ENCODE data around the gene SAMD5.
A peak's percentile ranks its signal among the peaks of the same experiment; 100 is the strongest.

Gene SAMD5

DNA sequence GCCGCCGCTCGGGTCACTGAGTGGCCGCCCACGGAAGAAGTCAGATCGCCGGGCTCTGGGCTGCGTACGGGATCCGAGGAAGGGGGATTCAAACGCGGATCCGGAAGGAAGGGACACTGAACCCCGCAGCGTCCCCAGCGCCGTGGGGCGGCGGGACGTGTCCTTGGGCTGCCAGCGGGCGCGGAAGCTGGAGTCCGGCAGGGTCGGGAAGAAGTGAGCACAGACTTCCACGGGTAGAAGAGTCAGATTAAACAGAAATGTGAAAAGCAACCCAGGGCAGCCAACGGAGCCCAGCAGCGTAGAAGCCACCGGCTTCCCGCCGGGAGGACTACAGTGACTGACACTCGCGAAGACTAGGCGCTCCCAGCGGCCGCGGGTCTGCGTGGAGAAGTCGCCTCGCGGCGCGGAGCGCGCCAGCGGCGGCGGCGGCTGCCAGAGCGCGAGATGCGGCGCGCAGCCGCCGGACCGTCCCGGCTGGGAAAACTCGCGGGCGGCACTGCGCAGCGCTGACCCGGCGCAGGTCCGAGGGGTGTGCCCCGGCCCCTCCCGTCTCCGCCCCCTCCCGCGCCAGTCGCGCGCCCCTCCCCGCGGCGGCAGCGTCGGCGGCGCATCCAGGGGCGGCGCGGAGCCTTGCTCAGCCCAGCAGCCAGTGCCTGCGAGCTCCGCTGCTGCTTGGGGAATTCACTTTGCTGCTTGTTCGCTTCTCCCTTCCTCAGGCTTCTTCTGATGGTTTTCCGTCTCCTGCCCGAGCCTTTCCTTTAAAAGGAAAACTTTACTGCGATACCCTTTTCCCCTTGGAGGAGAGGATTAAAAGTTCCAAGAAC, at the start of gene SAMD5:
TSS of gene SAMD5 (plus strand) at position 649 of the 824 bp plus-strand sequence. CDS start 239 bp downstream, outside the sequence.
- H3K4me3 ChIP-seq (ENCODE audit: low read depth, low read length) = peak within 1 kb of the TSS; percentile 44
- no peak for DNase-seq (ENCODE audit: low read depth)
- TF ChIP-seq, protein P1, sequence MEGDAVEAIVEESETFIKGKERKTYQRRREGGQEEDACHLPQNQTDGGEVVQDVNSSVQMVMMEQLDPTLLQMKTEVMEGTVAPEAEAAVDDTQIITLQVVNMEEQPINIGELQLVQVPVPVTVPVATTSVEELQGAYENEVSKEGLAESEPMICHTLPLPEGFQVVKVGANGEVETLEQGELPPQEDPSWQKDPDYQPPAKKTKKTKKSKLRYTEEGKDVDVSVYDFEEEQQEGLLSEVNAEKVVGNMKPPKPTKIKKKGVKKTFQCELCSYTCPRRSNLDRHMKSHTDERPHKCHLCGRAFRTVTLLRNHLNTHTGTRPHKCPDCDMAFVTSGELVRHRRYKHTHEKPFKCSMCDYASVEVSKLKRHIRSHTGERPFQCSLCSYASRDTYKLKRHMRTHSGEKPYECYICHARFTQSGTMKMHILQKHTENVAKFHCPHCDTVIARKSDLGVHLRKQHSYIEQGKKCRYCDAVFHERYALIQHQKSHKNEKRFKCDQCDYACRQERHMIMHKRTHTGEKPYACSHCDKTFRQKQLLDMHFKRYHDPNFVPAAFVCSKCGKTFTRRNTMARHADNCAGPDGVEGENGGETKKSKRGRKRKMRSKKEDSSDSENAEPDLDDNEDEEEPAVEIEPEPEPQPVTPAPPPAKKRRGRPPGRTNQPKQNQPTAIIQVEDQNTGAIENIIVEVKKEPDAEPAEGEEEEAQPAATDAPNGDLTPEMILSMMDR (IDR thresholded peaks at IDR 0.05; ENCODE audit: low read depth, low read length, missing control alignments) = no peak

- no peak for DNase-seq (ENCODE audit: low read depth)
- TF ChIP-seq, protein P1 (IDR thresholded peaks at IDR 0.05; ENCODE audit: low read depth, low read length, missing control alignments) = no peak
Observed at GRCh38 chr6:147459780-147460179, 48.7 kb upstream of the SAMD5 start.

GRCh38 chr6:147463651-147464050, 44.8 kb upstream of the SAMD5 start:
- H3K4me3 ChIP-seq (ENCODE audit: low read depth, low read length) = no peak overlapping the region
- TF ChIP-seq, protein P1 (IDR thresholded peaks at IDR 0.05; ENCODE audit: low read depth, low read length, missing control alignments) = no peak
- no peak for DNase-seq (ENCODE audit: low read depth)

More at GRCh38 chr6:147459780-147460179, 48.7 kb upstream of the SAMD5 start:
- no peak overlapping the region for H3K4me3 ChIP-seq (ENCODE audit: low read depth, low read length)

GRCh38 chr6:147467428-147467827, 41.1 kb upstream of the SAMD5 start:
- DNase-seq (ENCODE audit: low read depth) = no peak
- TF ChIP-seq, protein P1 (IDR thresholded peaks at IDR 0.05; ENCODE audit: low read depth, low read length, missing control alignments) = no peak
- no peak overlapping the region for H3K4me3 ChIP-seq (ENCODE audit: low read depth, low read length)

DNA sequence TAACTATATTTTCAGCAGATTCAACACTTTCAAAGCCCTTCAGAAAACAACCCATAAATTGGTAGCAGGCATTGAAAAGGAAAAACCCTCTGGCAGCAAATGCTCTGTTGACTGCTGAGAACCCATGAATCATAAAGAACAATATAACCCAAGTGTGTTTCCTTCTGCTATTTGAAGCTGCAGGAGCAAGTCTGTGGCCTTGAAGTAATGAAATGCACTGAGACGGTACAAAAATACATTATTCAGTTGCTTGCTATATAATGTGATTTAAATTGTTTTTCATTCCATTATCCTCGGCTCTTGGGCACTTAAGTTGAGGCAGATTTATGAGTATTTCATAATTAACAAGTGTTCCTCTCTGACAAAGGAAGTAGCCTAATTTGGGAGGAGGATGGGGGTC, 40.6 kb upstream of the SAMD5 start:
- no peak for DNase-seq (ENCODE audit: low read depth)
- TF ChIP-seq, protein P1 (IDR thresholded peaks at IDR 0.05; ENCODE audit: low read depth, low read length, missing control alignments) = no peak

GRCh38 chr6:147468634-147469033, 39.9 kb upstream of the SAMD5 start:
- TF ChIP-seq, protein P1 (IDR thresholded peaks at IDR 0.05; ENCODE audit: low read depth, low read length, missing control alignments) = no peak
- no peak overlapping the region for H3K4me3 ChIP-seq (ENCODE audit: low read depth, low read length)
- DNase-seq (ENCODE audit: low read depth) = no peak

More for the DNA sequence above, 40.6 kb upstream of the SAMD5 start:
- no peak overlapping the region for H3K4me3 ChIP-seq (ENCODE audit: low read depth, low read length)

GRCh38 chr6:147479857-147480256, 28.6 kb upstream of the SAMD5 start:
- no peak for DNase-seq (ENCODE audit: low read depth)

More at GRCh38 chr6:147479857-147480256, 28.6 kb upstream of the SAMD5 start:
- TF ChIP-seq, protein P1 (IDR thresholded peaks at IDR 0.05; ENCODE audit: low read depth, low read length, missing control alignments) = no peak
- no peak overlapping the region for H3K4me3 ChIP-seq (ENCODE audit: low read depth, low read length)

Data from GM12864 (cell line).